LoVo (cell line): ENCODE data around the gene ATF7.
"Not testable (repeated sequence)": the region's sequence is repeated elsewhere in the genome, so short reads cannot be mapped to it uniquely, and the experiment has no call there.

Experiments used
- DNase-seq: peaks from one replicate; pipeline ENCODE4 v3.0.0-alpha.2; 2016; ENCODE audit warnings: low spot score

Gene ATF7

DNA sequence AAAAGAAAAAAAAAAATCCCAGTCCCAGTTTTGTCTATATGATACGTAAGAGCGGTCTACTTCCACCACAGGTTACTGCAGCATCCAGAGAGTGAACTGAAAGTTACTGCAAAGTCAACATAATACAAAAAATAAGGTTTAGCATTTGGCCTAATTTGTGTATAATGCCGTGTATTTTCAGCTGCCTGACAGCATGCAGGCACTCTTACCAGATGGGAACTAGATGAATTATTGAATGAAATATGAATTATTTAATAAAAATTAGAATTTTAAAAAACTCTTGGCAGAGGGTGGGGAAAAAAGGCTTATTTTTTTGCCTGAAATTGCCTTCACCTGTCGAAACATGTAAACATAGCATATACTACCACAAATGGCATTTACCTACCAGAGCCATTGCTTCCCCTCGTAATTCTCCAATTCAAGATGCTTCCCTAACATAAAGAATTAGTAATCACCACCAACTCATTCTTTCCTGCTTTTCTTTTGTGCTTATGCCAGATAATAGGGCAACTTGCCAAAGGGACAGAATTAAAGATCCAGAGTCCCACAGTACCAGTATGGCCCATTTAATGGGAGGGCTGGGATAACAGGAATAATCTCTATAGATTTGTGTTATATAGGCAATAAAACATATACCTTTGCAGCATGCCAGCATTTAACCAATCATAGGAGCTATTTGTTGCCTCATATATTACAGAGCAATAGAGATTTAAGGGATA, 31.1 kb downstream of the ATF7 start:
- no peak for DNase-seq

DNA sequence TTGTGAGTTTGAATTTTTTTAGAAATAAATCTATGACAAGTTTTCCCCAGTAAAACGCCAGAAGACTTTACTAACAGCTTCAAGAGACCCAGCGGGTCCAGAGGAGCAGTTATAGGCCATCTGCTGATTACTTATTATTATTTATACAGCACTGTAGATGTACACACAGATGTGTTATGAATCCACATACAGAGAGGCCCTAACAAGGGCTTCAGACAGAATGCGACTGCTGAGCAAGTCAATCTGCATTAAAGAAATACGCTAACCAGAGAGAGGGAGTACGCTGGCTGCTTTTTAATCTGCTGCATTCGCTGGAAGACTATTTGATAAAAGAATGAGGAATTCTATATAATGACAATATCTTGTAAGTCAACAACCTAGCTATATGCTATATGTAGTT, 32.5 kb downstream of the ATF7 start:
- no peak for DNase-seq

DNA sequence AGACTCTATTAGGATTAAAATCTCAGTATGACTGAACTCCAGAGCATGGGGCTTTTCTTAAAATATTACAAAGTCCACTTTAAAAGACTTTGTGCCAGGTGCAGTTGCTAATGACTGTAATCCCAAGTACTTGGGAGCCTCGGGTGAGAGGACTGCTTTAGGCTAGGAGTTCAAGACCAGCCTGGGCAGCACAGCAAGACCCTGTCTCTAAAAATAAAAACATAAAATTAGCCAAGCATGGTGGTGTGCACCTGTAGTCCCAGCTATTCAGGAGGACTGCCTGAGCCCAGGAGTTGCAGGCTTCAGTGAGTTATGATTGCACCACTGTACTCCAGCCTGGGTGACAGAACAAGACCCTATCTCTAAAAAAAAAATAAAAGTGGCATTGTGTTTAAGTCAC, 33.2 kb downstream of the ATF7 start:
- no peak for DNase-seq

DNA sequence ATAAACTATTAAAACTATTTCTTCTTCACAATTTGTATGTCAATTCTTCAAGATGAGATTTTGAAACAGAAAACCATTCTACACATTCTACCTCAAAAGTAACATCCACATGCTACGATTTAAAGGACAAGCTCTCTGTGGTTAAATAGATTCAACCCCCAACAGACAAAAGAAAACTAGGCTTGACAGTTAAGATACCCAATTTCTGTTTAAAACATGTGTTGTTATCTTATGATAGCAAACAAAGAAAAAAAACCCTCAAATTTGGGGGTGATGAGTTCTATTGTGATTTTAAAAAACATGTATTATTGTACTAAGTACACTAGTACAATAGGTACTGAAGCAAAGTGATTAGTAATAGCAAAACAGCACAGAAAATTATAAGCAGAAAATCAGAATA, 33.8 kb downstream of the ATF7 start:
- no peak for DNase-seq

DNA sequence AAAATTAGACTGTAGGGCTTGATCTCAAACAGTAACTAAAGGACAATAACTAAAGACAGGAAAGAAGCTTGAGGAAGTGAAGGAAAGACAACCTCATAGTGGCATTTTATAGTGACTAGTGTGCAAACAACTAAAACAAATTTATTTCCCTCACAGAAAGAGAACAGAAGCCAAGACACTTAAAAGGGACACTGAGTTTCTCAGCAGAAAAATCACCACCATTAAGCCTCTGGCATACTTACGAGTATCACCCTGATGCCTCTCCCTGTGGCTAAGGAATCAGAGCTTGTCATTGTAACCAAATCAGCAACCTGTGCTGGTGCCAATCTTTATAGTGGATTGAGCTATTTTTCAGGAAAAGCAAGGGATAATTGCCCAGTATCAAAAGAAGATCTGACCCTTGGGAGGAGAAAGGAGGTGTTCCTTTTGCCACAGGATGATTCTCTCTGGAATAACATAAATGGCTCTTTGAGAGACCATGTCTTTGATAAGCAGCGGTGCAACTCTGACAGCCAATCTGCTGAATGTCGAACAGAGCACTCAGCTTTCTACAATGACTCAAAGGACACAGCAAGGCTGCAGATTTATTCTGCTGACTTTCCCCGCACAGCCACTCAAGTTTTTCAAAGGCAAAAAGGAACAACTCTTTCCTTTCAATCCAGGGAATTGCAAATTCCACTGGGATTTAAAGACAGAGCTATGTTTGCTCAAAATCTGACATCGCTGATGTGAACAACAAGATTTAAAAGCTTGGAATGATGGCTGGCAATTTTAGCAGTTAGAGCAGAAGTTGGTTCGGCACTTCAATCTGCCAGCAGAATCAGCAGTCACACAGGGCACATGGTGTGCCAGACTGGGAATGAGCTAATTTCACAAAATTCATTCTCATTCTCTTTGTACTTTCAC, 34.6 kb downstream of the ATF7 start:
- DNase-seq = no peak

DNA sequence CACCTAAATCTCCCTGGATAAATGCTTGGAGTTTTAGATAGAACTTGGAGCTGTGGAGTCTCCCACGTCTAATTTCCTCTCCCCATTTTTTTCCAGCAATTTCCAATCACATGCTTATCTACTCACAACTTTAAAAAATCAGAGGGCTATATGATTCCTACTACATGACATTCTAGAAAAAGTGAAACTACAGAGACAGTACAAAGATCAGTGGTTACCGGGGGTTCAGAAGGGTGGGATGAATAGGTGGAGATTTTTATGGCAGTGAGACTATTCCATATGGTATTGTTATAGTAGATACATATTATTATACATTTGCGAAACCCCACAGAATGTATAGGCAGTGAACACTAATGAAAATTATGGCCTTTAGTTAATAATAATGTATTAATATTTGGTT, 35.5 kb downstream of the ATF7 start:
- DNase-seq = no peak

DNA sequence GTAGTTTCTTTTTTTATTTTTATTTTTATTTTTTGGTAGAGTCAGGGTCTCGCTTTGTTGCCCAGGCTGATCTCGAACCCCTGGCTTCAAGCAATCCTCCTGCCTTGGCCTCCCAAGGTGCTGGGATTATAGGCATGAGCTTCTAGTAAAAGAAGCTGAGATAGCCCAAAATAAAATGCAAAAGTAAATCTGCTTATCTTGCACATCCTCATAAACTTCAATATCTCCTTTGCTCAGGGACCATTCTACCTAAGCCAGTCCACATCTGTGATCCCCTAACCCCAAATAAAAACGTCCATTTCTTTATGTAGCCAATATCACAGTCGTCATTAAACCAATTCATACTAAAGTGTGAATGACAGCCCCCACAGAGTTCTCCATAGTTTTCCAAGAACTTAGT, 36.3 kb downstream of the ATF7 start:
- DNase-seq = no peak

DNA sequence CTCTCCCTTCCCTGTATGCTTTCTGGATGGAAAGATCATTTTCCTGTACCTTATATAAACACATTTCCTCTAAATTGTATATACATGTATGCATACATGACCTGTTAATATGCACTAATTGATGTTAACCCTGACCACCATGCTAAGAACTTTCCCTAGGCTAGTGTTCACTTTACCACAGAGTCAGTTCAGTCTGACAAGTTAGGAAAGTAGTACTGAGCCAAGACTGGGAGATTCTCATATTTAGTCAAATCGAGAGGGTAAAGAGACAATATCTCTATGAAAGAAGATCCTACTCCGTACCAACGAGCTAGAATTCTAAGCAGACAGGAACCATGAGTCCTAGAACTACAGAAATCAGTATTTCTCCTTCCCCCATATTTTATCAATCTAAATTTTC, 36.8 kb downstream of the ATF7 start:
- no peak for DNase-seq

DNA sequence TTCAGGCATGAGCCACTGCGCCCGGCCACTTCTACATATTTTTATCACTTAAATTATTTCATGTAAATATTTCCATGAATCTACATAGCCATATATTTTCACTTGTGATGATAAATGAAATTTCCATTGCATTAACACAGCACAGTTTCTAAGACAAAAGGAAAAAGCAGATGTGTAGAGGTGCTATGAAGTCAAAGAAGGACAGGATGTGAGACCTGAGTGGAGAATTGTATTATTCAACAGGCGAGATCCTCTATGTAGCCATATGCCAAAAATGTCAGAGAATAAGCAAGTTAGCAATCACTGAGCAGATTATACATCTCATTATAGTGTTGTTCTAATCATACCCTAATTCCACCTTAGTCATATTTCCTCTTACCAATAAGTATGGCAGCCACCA, 38.1 kb downstream of the ATF7 start:
- DNase-seq = no peak

DNA sequence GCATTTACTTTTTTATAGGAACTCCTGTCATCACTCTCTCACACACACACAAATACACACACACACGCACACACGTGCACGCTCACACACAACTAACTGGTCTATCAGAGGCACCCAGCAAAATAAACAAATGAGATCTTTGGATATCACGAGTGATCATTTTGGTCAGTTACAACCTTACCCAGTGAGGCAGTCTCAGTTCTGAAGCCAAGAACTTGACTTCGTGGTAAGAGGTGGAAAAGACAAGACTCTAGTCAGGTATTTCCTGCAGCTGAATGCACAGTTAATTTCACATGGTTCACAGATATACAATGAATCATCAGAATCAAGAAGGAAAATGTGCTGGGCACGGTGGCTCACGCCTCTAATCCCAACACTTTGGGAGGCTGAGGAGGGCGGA, 39.4 kb downstream of the ATF7 start:
- DNase-seq = no peak

DNA sequence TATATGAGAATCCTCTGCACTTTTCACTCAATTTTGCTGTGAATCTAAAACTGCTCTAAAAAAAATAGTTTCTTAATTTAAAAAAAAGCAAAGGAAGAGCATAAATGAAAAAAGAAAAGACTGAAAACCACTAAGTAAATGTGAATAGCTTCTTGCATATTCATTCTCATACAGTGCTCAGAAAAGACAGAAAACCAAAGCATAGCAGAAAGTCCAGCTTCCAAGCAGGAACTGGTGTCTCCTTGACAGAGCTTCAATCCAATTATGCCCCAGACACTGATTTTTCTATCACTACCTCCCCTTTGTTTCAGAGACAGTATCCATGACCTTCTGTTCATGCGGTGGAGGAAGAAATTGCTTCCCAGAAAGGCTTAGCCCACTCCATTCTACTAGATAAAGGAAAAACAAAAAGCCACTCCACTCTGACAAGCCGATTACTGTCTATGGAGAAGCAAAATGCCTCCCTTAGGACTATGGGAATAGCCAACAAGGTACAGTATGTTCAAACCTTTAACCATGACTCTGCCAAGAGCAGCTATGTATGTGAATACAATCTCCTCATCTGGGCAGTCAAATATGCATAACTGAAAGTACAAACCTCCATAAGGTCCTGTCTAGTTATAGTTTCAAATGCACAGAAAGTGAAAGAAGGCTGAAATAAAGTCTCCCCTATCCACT, 40.6 kb downstream of the ATF7 start:
- no peak for DNase-seq

DNA sequence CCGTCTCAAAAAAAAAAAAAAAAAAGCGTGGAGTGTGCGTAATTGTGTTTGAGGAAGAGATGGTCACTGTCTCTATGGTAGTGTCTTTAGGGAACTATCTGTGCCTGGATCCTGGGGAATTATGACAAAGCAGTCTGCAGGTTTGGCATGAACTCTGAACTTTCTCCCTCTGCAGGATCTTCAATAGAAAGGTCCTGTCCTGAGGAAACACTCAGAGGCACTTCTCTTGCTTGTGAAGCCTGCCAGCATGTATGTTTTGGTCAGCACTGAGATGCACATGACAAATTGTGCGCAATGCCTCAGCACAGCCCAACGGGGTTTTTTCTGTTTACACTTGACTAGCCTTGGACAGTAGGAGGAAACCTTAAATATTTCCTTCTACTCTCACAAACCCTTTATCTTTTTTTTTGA, 46.6 kb downstream of the ATF7 start:
- DNase-seq = no peak

DNA sequence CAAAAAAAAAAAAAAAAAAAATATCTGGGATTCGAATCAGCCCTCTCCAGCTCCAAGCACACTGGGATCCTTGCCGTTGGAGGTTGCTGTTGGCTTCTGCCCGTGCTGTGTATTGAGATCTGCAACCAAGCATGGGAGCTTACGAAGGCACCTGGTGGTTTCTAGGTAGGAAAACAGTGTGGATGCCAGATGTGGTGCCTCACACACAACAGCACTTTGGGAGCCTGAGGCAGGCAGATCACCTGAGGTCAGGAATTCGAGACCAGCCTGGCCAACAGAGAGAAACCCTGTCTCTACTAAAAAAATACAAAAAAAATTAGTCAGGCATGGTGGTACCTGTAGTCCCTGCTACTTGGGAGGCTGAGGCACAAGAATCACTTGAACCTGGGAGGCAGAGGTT, 47.4 kb downstream of the ATF7 start:
- no peak for DNase-seq

DNA sequence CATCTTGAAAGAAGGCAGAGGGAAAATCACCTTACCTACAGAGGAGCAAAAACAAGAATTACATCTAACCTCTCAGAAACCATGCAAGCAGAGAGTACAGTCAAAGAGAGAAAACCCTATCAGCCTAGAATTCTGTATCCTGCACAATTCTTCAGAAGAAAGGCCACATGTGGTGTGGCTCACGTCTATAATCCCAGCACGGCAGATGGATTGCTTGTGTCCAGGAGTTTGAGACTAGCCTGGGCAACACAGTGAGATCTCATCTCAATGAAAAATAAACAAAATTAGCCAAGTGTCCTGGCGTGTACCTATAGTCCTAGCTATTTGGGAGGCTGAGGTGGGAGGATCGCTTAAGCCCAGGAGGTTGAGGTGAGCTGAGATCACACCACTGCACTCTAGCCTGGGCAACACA, 48.2 kb downstream of the ATF7 start:
- DNase-seq = no peak

DNA sequence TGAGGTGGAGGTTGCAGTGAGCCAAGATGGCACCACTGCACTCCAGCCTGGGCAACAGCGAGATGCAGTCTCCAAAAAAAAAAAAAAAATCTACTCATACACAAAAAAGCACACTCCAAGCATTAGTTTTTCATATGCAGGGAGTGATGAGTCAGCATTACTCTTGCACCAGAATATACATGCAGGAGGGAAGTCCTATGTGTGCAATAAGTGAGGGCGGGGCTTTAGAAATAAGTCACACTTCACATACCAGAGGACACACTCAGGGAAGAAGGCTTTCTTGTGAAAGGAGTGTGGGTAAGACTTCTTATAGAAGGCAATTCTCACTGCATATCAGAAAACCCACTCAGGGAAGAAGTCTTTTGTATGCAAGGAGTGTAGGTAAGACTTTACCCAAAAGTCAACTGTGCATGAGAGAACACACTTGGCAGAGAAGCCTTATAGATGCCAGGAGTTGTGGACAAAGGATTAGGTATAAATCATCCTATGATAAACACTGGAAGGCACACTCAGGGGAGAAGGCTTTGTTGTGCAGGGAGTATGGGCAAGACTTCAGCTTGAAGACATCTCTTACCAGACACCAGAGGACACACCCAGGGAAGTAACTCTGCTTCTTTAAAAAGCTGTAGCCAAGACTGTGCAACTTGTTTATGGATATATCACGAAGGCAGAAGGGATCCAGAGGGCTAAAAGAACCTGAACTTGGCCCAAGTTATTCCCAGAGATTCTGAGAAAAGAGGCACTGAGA, 50.5 kb downstream of the ATF7 start:
- DNase-seq = no peak

DNA sequence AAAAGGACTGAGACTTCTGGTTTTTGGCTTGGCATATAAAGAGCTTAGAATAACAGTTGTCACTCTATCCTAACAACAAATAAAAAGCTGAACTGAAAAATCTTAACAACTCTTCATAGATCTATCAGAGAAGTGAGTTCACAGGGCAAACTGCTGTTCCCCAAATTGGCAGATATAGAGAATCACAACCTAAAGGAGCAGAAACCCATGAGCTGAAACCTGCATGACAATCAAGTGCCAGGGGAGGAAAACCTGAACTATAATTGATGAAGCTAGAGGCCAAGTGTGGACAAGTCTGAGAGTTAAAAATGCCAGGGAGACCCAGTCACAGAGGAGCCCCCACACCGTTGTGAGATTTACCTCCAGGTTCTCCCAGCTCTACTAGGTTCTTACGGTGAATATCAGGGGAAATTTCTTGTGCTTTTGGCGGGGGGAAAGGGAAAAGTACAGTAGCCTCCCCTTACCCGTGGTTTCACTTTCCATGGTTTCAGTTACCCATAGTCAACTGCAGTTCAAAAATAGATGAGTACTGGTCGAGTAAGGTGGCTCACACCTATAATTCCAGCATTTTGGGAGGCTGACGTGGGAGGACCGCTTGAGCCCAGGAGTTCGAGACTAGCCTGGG, 53.9 kb downstream of the ATF7 start:
- DNase-seq = no peak

DNA sequence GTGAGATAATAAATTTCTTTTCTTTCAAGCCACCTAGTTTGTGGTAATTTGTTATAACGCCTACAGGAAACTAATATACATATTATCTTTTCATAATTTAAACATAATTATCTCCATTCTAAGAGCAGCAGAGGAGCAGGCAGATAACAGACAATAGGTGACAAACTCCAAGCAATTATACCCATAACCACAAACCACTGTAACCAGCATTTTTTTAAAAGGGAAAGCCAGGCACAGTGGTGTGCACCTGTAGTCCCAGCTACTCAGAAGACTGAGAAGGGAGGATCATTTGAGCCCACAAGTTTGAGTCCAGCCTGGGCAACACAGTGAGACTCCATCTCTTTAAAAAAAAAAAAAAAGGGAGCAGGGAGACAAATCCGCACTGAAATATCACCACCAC, 54.9 kb downstream of the ATF7 start:
- DNase-seq = no peak

DNA sequence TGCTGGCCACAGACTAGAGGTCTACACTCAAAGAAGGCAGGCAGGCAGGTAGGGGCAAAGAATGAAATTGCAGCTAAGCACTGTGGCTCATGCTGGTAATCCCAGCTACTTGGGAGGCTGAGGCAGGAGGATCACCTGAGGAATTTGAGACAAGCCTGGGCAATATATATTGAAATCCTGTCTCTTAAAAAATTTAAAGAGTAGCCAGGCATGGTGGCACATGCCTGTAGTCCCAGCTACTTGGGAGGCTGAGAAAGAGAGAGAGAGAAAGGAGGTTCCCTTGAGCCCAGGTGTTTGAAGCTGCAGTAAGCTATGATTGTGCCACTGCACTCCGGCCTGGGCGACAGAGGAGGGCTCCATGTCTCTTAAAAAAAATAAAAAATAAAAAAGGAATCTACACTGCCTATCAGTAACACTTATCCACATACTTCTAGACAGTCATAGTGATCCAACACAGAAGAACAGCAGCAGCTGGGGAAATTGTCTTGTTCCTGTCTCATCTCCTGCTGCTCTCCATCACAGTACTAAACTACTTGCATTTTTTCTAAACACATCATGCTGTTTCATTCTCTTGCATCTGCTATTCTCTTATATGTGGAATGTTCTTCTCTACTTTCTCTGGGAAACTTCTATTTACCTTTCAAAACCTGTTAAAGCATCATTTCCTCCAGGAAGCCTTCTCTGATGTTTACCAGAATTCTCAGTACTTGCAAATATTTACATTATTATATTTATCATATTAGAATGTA, 57.2 kb downstream of the ATF7 start:
- DNase-seq = no peak

DNA sequence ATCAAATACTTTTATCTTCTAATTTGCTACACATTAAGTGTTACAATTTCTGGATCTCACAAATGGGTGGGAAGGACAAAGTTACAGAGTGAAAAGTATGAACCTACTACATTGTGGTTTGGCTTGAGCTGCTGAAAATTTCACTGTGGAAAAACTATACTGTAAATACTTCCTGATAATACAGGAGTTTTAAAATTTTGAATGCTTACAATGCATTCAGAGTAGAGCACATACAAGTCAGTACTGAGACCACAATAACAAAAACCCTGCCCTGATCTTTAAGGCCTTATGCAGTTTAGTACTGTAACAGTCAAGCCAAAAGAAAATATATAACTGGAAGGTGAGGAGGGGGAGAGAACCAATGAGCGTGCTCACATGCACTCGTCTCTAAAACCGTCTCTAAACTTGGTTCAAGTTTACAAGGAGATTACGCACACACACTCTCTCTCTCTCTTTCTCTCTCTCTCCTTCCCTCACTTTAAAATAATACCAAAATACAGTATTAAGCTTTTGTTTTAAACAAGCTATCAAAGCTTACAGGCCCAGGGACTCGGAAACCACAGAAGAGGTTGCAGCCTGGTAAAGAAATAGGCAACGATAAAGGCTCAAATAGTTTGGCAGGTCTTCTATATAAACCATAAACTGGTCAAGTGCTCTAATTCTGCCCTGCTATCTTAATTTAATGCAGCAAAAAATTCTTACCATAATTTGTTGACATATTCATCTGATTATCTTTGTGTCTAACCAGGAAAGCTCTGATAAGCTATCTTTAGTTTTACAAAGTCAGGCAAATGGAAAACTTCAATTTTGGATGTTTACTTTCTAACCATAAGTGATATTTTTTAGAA, 58.0 kb downstream of the ATF7 start:
- no peak for DNase-seq

DNA sequence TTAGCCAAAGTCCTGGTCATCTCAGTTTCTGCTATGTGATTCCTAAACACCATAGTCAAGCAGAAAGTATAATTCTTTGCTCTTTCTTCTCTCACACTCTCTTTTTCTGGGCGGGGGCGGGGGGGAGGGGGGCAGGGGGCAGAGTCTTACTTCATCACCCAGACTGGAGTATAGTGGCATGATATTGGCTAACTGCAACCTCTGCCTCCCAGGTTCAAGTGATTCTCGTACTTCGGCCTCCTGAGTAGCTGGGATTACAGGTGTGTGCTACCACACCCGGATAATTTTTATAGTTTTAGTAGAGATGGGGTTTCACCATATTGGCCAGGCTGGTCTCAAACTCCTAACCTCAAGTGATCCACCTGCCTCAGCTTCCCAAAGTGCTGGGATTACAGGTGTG, 60.8 kb downstream of the ATF7 start:
- DNase-seq = not testable (repeated sequence)
